NB4 (cell line): Measurements from ENCODE around the gene ZBTB42.

Experiments
- DNase-seq: peaks from one replicate; pipeline ENCODE4 v3.0.0; 2010; ENCODE audit warnings: low read depth
- H3K4me3 ChIP-seq: one replicate; pipeline ENCODE4 v1.5.1; 2011; ENCODE audit warnings: mild to moderate bottlenecking, low read depth, low read length, moderate library complexity
- MYC ChIP-seq: IDR thresholded peaks from 2 replicates; pipeline ENCODE4 v1.6.1; 2011; ENCODE audit warnings: low read depth, low read length
- POLR2A ChIP-seq: IDR thresholded peaks from 2 replicates; pipeline ENCODE4 v1.6.1; 2011; ENCODE audit warnings: mild to moderate bottlenecking; ENCODE audit not compliant: insufficient read length; ENCODE audit errors: extremely low read depth
- TF ChIP-seq, protein P1 (sequence below): IDR thresholded peaks from one replicate; pipeline ENCODE4 v1.5.1; 2012; ENCODE audit warnings: low read depth, low read length
- TF ChIP-seq, protein P2 (sequence below): IDR thresholded peaks from 2 replicates; pipeline ENCODE4 v1.6.1; 2011; ENCODE audit warnings: low read depth, low read length

Gene ZBTB42

DNA sequence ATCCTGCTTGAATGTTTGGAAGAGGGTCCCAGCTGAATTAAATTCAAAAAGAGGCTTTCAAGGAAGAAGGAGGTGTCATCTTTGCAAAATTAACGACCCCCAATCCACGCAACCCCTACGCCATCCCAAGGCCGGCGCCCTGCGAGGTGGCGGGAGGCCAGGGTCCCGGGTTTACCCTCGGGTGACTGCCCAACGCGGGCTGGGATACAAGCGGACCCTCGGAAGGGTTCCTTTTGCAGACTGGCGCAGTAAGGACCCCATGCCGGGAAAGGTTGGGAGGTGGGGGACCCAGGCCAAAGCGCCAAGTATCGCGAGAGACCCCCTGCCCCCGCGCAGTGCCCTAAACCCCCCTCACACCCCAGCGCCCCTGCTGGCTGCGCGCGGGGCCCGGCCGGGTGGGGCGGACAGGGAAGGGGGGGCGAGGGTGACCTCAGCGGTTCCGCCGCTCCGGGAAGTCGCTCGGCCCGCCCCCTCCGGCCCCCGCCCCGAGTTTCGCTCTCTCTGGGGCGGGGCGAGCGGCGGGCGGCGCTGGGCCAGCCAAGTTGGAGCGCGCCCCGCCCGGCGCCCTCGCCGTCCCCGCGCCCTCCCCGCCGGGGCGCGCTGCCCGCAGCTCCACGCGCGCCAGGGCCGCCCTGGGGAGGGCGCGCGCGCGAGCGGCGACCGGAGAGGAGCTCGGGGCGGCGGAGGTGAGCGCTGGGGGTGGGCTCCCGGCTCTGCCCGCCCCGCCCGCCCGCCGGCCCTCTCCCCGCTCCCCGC, 708 bp upstream of the ZBTB42 start:
- DNase-seq = peak; percentile 78
- TF ChIP-seq POLR2A (peak; percentile 30), MYC (no peak)
- TF ChIP-seq, protein P1, sequence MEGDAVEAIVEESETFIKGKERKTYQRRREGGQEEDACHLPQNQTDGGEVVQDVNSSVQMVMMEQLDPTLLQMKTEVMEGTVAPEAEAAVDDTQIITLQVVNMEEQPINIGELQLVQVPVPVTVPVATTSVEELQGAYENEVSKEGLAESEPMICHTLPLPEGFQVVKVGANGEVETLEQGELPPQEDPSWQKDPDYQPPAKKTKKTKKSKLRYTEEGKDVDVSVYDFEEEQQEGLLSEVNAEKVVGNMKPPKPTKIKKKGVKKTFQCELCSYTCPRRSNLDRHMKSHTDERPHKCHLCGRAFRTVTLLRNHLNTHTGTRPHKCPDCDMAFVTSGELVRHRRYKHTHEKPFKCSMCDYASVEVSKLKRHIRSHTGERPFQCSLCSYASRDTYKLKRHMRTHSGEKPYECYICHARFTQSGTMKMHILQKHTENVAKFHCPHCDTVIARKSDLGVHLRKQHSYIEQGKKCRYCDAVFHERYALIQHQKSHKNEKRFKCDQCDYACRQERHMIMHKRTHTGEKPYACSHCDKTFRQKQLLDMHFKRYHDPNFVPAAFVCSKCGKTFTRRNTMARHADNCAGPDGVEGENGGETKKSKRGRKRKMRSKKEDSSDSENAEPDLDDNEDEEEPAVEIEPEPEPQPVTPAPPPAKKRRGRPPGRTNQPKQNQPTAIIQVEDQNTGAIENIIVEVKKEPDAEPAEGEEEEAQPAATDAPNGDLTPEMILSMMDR = peak; percentile 9
- TF ChIP-seq, protein P2, sequence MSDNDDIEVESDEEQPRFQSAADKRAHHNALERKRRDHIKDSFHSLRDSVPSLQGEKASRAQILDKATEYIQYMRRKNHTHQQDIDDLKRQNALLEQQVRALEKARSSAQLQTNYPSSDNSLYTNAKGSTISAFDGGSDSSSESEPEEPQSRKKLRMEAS = no peak
- no peak overlapping the region for H3K4me3 ChIP-seq

DNA sequence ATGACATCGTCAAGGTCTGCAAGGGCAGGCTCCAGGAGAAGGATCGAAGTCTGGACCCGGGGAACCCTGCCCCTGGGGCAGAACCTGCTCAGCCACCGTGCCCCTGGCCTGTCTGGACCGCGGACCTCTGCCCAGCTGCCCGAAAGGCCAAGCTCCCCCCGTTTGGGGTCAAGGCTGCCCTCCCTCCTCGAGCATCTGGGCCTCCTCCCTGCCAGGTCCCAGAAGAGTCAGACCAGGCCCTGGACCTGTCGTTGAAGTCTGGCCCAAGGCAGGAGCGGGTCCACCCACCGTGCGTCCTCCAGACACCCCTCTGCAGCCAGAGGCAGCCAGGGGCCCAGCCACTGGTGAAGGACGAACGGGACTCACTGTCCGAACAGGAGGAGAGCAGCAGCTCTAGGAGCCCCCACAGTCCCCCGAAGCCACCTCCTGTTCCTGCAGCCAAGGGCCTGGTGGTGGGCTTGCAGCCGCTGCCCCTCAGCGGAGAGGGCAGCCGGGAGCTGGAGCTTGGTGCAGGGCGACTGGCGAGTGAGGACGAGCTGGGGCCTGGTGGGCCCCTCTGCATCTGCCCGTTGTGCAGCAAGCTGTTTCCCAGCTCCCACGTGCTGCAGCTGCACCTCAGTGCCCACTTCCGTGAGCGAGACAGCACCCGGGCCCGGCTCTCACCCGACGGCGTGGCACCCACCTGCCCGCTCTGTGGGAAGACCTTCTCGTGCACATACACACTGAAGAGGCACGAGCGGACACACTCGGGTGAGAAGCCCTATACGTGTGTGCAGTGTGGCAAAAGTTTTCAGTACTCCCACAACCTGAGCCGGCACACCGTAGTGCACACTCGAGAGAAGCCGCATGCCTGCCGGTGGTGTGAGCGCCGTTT, 856 bp downstream of the ZBTB42 start:
- peak overlapping the region; percentile 55 for H3K4me3 ChIP-seq
- TF ChIP-seq POLR2A = no peak
- TF ChIP-seq, protein P1 = no peak
- TF ChIP-seq, protein P2 = no peak
- TF ChIP-seq MYC = no peak
- no peak for DNase-seq

DNA sequence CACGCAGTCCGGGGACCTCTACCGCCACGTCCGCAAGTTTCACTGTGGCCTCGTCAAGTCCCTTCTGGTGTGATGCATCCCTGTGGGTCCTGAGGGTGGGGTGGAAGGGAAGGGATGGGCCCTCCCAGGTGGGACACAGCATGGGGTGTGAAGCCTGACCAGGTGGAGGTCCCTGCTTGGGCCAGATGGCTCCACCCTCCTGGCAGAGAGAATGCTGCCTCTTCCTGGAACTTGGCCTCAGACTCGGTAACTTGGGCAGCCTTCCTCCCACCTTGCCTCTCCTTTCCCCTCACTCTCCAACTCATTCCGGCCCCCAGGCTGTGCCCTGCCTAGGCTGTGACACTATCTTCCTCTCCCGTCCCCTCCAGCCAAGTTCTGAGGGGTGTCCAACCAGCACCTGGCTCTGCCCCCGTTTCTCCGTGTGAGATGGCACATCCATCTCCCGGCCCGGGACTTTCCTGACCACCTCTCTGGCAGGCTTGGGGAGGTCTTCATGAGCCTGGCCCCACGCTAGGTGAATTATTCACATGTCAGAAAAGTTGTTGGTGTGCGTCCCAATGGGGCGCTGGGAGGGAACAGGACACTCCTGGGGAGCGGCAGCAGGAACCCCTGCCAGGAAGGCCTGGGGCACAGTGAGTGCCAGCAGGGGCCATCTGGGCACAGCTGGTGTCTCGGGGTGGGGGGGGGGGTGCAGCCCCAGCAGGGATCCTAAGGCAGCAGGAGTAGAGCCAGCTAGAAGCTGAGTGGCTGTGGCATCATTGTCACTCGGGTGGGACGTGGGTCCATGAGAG, 1.7 kb downstream of the ZBTB42 start:
- H3K4me3 ChIP-seq = no peak overlapping the region
- DNase-seq = no peak
- TF ChIP-seq, protein P2 = no peak
- TF ChIP-seq MYC = no peak
- no peak for TF ChIP-seq POLR2A
- TF ChIP-seq, protein P1 = no peak

DNA sequence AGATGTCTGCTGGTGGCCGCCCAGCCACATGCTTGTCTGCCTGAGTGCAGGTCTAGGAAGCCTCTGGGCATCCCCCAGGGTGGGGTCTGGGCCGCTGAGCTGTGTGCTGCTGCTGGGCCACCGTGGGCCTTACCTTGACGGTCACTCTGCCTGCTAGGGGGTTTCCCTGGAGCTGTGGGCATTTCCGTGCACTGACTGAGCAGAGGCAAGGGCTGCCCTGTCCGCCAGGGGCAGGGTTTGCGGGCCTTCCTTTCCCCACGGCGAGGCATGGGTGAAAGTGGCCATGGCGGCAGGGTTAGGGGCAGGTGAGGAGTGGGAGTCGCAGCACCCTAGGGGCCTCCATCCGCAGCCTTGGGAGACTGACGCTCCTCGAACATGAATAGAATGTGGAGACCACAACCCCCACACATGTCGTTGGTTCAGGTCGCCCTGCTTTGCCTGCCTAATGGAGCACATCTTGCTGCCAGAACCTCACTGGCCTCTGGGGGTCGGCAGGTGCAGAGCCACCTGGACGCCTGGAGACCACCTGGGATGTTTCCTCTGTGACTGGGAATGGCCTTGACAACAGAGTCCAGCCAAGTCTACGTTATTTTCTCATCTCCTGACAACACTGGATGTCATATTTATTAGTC, 2.5 kb downstream of the ZBTB42 start:
- no peak overlapping the region for H3K4me3 ChIP-seq
- no peak for DNase-seq
- TF ChIP-seq, protein P1 = no peak
- TF ChIP-seq POLR2A = no peak
- TF ChIP-seq MYC = no peak
- TF ChIP-seq, protein P2 = no peak

DNA sequence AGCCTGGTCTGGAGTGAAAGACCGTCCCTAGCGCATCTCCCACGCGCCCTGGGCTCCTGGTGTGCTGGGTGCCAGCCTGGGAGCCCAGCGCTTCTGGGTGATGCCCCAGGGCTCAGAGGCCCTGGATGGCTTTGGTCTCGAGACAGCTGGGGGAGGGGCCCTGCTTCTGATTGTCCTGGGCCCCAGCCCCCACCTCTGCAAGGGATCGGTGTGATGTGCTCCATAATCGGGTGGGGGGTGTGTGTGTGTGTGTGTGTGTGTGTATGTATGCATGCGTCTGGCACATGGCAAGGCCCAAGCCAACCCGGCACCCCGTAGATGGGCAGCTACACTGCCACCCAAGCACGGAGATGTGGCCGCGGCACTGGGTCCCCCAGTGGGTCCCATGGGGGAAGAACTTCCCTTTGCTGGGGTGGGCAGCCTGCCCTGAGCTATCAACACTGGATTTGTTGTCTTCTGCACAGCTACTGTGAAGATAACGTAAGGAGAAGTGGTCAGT, 3.1 kb downstream of the ZBTB42 start:
- TF ChIP-seq MYC (peak; percentile 58; the same call in 1 of the 2 replicates), POLR2A (no peak)
- TF ChIP-seq, protein P2 = peak; percentile 54
- TF ChIP-seq, protein P1 = no peak
- H3K4me3 ChIP-seq = no peak overlapping the region
- DNase-seq = peak; percentile 84
